Measurements from ENCODE around the gene TUBA4A. TPM values are rescaled to one million over a fixed set of nuclear protein-coding genes. Genes with fewer than 3 reads are reported as not detected.

Gene TUBA4A
- total RNA-seq, 6 donors from 2014 or later = 17.8 to 52.1 (median 40.3) TPM

DNA sequence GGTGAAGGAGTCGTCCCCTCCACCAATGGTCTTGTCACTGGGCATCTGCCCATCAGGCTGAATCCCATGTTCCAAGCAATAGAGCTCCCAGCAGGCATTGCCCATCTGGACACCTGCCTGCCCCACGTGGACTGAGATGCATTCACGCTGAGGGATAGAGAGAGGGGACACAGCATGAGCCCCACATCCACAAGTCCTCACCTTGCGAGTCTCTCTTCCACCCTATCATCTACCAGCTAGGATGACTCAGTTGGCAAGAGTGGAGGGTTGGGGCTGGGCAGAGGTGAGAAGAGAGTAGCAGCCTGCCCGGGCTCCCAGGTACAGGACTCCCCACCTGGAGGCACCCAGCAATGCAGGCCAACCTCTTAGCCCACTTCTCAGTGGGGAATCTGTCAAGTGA, 1.6 kb downstream of the TUBA4A start:
- peak overlapping the region in 3 of 4 donors; percentile 59 to 73 (median 66) for H3K4me3 ChIP-seq
- peaks cover 61 to 80% (median 68%) of the 10 kb centered on the region in 4 donors for H3K4me1 ChIP-seq

DNA sequence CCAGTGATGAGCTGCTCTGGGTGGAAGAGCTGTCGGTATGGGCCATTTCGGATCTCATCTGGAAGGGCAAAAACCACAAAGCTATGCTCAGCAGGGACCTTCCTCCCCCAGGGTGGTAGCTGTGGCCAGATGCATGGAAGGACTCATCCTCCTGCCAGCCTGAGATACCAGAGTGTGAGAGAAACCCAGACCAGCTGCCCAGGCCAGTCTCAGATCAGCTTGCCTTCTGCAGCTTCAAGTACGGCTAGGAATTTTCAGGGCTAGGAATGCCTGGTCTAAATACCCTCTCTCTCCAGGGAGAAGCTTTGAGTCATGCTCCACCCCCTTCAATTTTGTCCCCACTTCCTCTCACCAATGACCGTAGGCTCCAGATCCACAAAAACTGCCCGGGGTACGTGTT, 2.1 kb downstream of the TUBA4A start:
- H3K9me3 ChIP-seq = no peaks in the 10 kb centered on the region
- H3K27ac ChIP-seq = peak overlapping the region; percentile 70 to 96 (median 93)
- H3K4me1 ChIP-seq = peaks cover 65 to 84% (median 73%) of the 10 kb centered on the region in 4 donors
- peak overlapping the region in 3 of 4 donors; percentile 59 to 73 (median 66) for H3K4me3 ChIP-seq
- peaks cover 2 to 36% (median 11%) of the 10 kb centered on the region in 4 donors for H3K36me3 ChIP-seq
- ATAC-seq (ENCODE audit: low FRiP score in 2 of 2) (no peak), DNase-seq (no peak)
- H3K27me3 ChIP-seq = no peaks in the 10 kb centered on the region
- TF ChIP-seq, protein P1, sequence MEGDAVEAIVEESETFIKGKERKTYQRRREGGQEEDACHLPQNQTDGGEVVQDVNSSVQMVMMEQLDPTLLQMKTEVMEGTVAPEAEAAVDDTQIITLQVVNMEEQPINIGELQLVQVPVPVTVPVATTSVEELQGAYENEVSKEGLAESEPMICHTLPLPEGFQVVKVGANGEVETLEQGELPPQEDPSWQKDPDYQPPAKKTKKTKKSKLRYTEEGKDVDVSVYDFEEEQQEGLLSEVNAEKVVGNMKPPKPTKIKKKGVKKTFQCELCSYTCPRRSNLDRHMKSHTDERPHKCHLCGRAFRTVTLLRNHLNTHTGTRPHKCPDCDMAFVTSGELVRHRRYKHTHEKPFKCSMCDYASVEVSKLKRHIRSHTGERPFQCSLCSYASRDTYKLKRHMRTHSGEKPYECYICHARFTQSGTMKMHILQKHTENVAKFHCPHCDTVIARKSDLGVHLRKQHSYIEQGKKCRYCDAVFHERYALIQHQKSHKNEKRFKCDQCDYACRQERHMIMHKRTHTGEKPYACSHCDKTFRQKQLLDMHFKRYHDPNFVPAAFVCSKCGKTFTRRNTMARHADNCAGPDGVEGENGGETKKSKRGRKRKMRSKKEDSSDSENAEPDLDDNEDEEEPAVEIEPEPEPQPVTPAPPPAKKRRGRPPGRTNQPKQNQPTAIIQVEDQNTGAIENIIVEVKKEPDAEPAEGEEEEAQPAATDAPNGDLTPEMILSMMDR (IDR thresholded peaks at IDR 0.05) = no peak
- TF ChIP-seq POLR2AphosphoS5 (IDR thresholded peaks at IDR 0.05) (no peak), POLR2A (IDR thresholded peaks at IDR 0.05) (no peak), EP300 (IDR thresholded peaks at IDR 0.05) (no peak)
- WGBS, 2 donors = 64 to 71% methylated on average over 4 to 6 of the region's 6 CpGs

More for the DNA sequence above, 1.6 kb downstream of the TUBA4A start:
- no peak for TF ChIP-seq POLR2A (IDR thresholded peaks at IDR 0.05)
- TF ChIP-seq, protein P1 (IDR thresholded peaks at IDR 0.05) = no peak
- TF ChIP-seq EP300 (IDR thresholded peaks at IDR 0.05) = no peak
- TF ChIP-seq POLR2AphosphoS5 (IDR thresholded peaks at IDR 0.05) = no peak
- Histone ChIP-seq H3K9me3 (no peaks in the 10 kb centered on the region), H3K36me3 (peaks cover 2 to 32% (median 11%) of the 10 kb centered on the region in 4 donors), H3K27ac (peak overlapping the region; percentile 70 to 96 (median 93)), H3K27me3 (no peaks in the 10 kb centered on the region)
- WGBS, 2 donors = 65 to 82% methylated on average over 5 of the region's 5 CpGs
- no peak for DNase-seq
- no peak for ATAC-seq (ENCODE audit: low FRiP score in 2 of 2)

DNA sequence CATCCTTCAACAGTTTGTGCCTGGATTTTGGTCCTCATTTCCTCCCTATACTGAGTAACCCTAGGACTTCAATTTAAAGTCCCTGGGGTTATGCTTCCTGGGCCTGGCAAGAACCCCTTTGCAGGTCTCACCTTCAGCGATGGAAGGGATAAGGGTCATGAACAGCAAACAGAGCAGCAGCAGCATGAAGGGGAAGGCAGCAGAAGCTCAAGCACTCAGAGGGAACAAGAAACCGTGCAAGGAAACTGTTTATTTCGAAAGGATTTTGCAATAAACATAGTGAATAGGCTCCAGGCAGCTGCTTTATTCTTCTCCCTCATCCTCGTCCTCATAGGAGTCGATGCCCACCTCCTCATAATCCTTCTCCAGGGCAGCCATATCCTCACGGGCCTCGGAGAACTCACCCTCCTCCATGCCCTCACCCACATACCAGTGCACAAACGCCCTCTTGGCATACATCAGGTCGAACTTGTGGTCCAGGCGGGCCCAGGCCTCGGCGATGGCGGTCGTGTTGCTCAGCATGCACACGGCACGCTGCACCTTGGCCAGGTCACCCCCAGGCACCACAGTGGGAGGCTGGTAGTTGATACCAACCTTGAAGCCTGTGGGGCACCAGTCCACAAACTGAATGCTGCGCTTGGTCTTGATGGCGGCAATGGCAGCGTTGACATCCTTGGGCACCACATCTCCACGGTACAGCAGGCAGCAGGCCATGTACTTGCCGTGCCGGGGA, 3.5 kb downstream of the TUBA4A start:
- no peak for ATAC-seq (ENCODE audit: low FRiP score in 2 of 2)
- DNase-seq = peak in 1 of 2 donors; percentile 78
- no peaks in the 10 kb centered on the region for H3K9me3 ChIP-seq
- TF ChIP-seq EP300 (IDR thresholded peaks at IDR 0.05) = no peak
- TF ChIP-seq POLR2A (IDR thresholded peaks at IDR 0.05) = no peak
- no peak for TF ChIP-seq POLR2AphosphoS5 (IDR thresholded peaks at IDR 0.05)
- H3K27ac ChIP-seq = peak overlapping the region; percentile 77 to 96 (median 96)
- H3K36me3 ChIP-seq = peaks cover 2 to 37% (median 11%) of the 10 kb centered on the region in 4 donors
- 61 to 67% methylated on average over 12 to 22 of the region's 22 CpGs for WGBS, 2 donors
- peaks cover 74 to 95% (median 82%) of the 10 kb centered on the region in 4 donors for H3K4me1 ChIP-seq
- H3K27me3 ChIP-seq = no peaks in the 10 kb centered on the region
- H3K4me3 ChIP-seq = peak overlapping the region in 3 of 4 donors; percentile 12 to 31 (median 18)

DNA sequence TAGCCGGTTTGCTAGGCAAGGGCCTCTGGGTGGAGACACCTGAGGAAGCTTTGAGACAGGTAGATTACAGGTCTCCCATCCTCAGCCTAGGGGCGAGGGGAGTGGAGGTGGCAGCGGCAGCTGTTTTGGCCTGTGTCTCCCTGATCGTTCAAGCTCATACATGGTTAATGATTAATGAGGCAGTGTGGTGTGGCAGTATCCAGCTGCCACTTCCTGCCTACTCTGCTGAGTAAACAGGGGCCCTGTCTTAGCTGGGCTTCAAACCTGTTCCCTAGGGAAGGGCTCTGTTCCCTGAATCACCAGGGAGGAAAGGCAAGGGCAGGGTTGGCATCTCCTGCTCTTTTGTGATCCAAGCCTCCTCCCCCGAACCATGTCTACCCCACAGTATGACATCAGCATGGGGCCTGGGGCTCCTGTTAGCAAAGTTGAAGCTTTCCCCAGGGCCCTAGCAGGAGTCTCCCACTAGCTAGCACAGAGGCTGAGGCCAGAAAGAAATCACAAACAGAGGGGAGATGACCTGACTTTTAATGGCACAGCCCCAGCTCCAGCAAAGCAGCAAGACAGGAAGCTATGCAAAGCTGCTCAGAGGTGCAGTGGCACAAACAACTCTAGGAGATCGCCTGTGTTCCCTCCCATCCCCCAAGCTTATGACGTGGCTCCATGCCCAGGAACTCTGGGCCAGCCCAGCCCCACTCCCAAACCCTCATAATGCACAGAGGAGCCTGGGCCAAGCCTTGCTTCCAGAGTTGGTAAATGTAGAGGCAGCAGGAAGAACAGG, 4.3 kb downstream of the TUBA4A start:
- H3K9me3 ChIP-seq = no peaks in the 10 kb centered on the region
- H3K4me1 ChIP-seq = peaks cover 74 to 94% (median 81%) of the 10 kb centered on the region in 4 donors
- DNase-seq (peak in 1 of 2 donors; percentile 93), ATAC-seq (ENCODE audit: low FRiP score in 2 of 2) (peak; percentile 7 to 74)
- TF ChIP-seq POLR2A (IDR thresholded peaks at IDR 0.05) (peak in 2 of 4 donors; percentile 48 to 67), EP300 (IDR thresholded peaks at IDR 0.05) (no peak), POLR2AphosphoS5 (IDR thresholded peaks at IDR 0.05) (peak; percentile 71 to 82)
- TF ChIP-seq, protein P1 (IDR thresholded peaks at IDR 0.05) = peak in 1 of 6 experiments; percentile 5
- peak overlapping the region in 3 of 4 donors; percentile 12 to 31 (median 18) for H3K4me3 ChIP-seq
- WGBS, 2 donors = 12% methylated on average over 7 of the region's 7 CpGs; no CpG with 5 or more reads in 1 of the 2 donors
- H3K36me3 ChIP-seq = peaks cover 2 to 37% (median 11%) of the 10 kb centered on the region in 4 donors
- H3K27ac ChIP-seq = peak overlapping the region; percentile 77 to 96 (median 96)
- H3K27me3 ChIP-seq = no peaks in the 10 kb centered on the region

DNA sequence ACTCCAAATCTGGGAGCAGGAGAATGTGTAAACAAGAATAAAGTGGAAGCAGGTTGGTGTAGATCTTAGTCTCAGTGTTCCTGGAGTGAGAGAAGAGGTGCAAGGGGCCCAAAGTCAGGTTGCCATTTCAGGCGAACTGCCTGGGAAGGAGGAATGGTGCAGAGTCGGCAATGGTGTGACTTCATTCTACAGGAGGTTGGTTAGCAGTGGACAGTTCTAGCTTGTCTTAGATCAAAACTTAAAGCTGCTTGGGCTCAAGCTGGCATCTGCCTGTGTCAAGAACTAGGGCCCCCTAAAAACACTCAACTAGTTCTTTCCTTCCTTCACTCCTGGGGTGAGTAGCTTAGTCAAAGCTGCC, 4.9 kb downstream of the TUBA4A start:
- Histone ChIP-seq H3K27me3 (no peaks in the 10 kb centered on the region), H3K9me3 (no peaks in the 10 kb centered on the region), H3K27ac (peak overlapping the region; percentile 77 to 96 (median 96)), H3K4me1 (peaks cover 70 to 95% (median 77%) of the 10 kb centered on the region in 4 donors), H3K36me3 (peaks cover 2 to 37% (median 11%) of the 10 kb centered on the region in 4 donors), H3K4me3 (peak overlapping the region in 3 of 4 donors; percentile 12 to 31 (median 18))
- ATAC-seq (ENCODE audit: low FRiP score in 2 of 2) (no peak), DNase-seq (no peak)
- TF ChIP-seq POLR2AphosphoS5 (IDR thresholded peaks at IDR 0.05) (no peak), EP300 (IDR thresholded peaks at IDR 0.05) (no peak), POLR2A (IDR thresholded peaks at IDR 0.05) (no peak)
- TF ChIP-seq, protein P1 (IDR thresholded peaks at IDR 0.05) = no peak
- 66 to 74% methylated on average over 2 of the region's 2 CpGs for WGBS, 2 donors
